HG02870 (cell line): Measurements from ENCODE around the gene COL6A1.
"Not testable (repeated sequence)": the region's sequence is repeated elsewhere in the genome, so short reads cannot be mapped to it uniquely, and the experiment has no call there.

ENCODE experiments used
- ATAC-seq: cut with Tn5 transposase; IDR thresholded peaks from one replicate; pipeline ENCODE4 v1.9.1; 2021; ENCODE audit warnings: mild to moderate bottlenecking, moderate library complexity; ENCODE audit not compliant: unreplicated experiment

Gene COL6A1

GRCh38 chr21:46004168-46004861 is 22.7 kb downstream of the COL6A1 start:
- no peak for ATAC-seq

GRCh38 chr21:46005081-46005480 is 23.5 kb downstream of the COL6A1 start:
- ATAC-seq, result no peak

- ATAC-seq, result no peak
Observed at GRCh38 chr21:46005481-46005881, 23.9 kb downstream of the COL6A1 start.

- not testable (repeated sequence) for ATAC-seq
Observed at GRCh38 chr21:46005894-46006546, 24.4 kb downstream of the COL6A1 start.

- ATAC-seq, result no peak
Observed at GRCh38 chr21:46006547-46007491, 25.2 kb downstream of the COL6A1 start.

- ATAC-seq, result no peak
Observed at GRCh38 chr21:46007492-46007868, 25.9 kb downstream of the COL6A1 start.

- no peak for ATAC-seq
Observed at GRCh38 chr21:46008893-46009621, 27.5 kb downstream of the COL6A1 start.

- ATAC-seq, result no peak
Observed at GRCh38 chr21:46009951-46010705, 28.6 kb downstream of the COL6A1 start.

GRCh38 chr21:46011267-46011967 is 29.8 kb downstream of the COL6A1 start:
- no peak for ATAC-seq

GRCh38 chr21:46012154-46012553 is 30.6 kb downstream of the COL6A1 start:
- no peak for ATAC-seq

GRCh38 chr21:46014828-46015227 is 33.3 kb downstream of the COL6A1 start:
- no peak for ATAC-seq

- ATAC-seq, result no peak
Observed at GRCh38 chr21:46017148-46017547, 35.6 kb downstream of the COL6A1 start.

GRCh38 chr21:46017695-46018094 is 36.1 kb downstream of the COL6A1 start:
- no peak for ATAC-seq

- no peak for ATAC-seq
Observed at GRCh38 chr21:46018615-46019014, 37.0 kb downstream of the COL6A1 start.

- no peak for ATAC-seq
Observed at GRCh38 chr21:46020581-46020980, 39.0 kb downstream of the COL6A1 start.

- no peak for ATAC-seq
Observed at GRCh38 chr21:46021398-46021797, 39.8 kb downstream of the COL6A1 start.

- no peak for ATAC-seq
Observed at GRCh38 chr21:46021978-46022544, 40.5 kb downstream of the COL6A1 start.

- no peak for ATAC-seq
Observed at GRCh38 chr21:46022551-46023525, 41.3 kb downstream of the COL6A1 start.
